Ascending aorta (tissue), 2 donors: Measurements from ENCODE around the gene FZD2. TPM values are rescaled to one million over a fixed set of nuclear protein-coding genes. Genes with fewer than 3 reads are reported as not detected.
A peak's percentile ranks its signal among the peaks of the same experiment; 100 is the strongest.

Experiments used
- DNase-seq, 2 donors: peaks; one replicate each; pipeline ENCODE4 v3.0.0-alpha.2; 2019; ENCODE audit warnings: low spot score in 2 of 2
- H3K27ac ChIP-seq, 2 donors: fragments of 200-600 bp; sonication (generic); one replicate each; pipeline ENCODE4 v1.5.1; 2016 to 2017; ENCODE audit warnings: mild to moderate bottlenecking in 1 of 2
- H3K27me3 ChIP-seq: fragments of 200-600 bp; sonication (generic); one replicate; pipeline ENCODE4 v1.5.1; 2017
- H3K36me3 ChIP-seq, 2 donors: fragments of 200-600 bp; sonication (generic); one replicate each; pipeline ENCODE4 v1.5.1; 2016
- H3K4me1 ChIP-seq, 2 donors: fragments of 200-600 bp; sonication (generic); one replicate each; pipeline ENCODE4 v1.5.1; 2016 to 2017; ENCODE audit warnings: mild to moderate bottlenecking in 1 of 2
- H3K4me3 ChIP-seq, 2 donors: fragments of 200-600 bp; sonication (generic); one replicate each; pipeline ENCODE4 v1.5.1; 2016 to 2017; ENCODE audit warnings: mild to moderate bottlenecking in 1 of 2
- H3K9me3 ChIP-seq, 2 donors: fragments of 200-600 bp; sonication (generic); one replicate each; pipeline ENCODE4 v1.5.1; 2016
- intact Hi-C: fragments of 100-400 bp; cut with DNase I; formaldehyde crosslinking; loops from one replicate; pipeline ENCODE4 v1.15.1; 2023
- total RNA-seq: library from RNA; depleted of rRNA; stranded (reverse); fragments of >200 nt; gene quantifications from one replicate; pipeline ENCODE4 v1.1.0, GENCODE V29; 2016
- TF ChIP-seq, protein P1 (sequence below), 3 experiments: fragments of 200-600 bp in 2 of 3; fragments of 450-650 bp in 1 of 3; sonication (generic) in 2 of 3; IDR thresholded peaks; one replicate each; pipeline ENCODE4 v1.5.1; 2016 to 2019; ENCODE audit warnings: antibody characterized with exemption in 3 of 3, mild to moderate bottlenecking in 1 of 3, moderate library complexity in 1 of 3

FZD2 gene
- total RNA-seq, 1 donor from 2014 or later, result 32.7 TPM

DNA sequence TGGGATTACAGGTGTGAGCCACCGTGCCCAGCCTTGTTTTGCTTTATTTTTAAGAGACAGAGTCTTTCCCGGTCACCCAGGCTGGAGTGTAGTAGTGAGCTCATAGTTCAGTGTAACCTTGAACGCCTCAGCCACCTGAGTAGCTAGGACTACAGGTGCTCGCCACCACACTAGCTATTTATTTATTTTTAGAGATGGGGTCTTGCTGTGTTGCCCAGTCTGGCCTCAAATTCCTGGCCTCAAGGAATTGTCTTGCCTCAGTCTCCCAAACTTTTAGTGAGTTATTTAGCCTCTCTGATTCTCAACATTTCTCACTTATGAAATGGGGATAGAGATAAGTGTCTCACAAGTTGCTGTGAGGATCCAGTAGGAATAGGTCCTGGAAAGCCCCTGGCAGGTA lies 21.7 kb downstream of the FZD2 start:
- Histone ChIP-seq H3K4me1 (peaks cover 0 to 3% of the 10 kb centered on the region in 2 donors), H3K27ac (no peak overlapping the region), H3K4me3 (no peak overlapping the region), H3K9me3 (no peaks in the 10 kb centered on the region), H3K27me3 (no peaks in the 10 kb centered on the region), H3K36me3 (no peaks in the 10 kb centered on the region)
- TF ChIP-seq, protein P1, sequence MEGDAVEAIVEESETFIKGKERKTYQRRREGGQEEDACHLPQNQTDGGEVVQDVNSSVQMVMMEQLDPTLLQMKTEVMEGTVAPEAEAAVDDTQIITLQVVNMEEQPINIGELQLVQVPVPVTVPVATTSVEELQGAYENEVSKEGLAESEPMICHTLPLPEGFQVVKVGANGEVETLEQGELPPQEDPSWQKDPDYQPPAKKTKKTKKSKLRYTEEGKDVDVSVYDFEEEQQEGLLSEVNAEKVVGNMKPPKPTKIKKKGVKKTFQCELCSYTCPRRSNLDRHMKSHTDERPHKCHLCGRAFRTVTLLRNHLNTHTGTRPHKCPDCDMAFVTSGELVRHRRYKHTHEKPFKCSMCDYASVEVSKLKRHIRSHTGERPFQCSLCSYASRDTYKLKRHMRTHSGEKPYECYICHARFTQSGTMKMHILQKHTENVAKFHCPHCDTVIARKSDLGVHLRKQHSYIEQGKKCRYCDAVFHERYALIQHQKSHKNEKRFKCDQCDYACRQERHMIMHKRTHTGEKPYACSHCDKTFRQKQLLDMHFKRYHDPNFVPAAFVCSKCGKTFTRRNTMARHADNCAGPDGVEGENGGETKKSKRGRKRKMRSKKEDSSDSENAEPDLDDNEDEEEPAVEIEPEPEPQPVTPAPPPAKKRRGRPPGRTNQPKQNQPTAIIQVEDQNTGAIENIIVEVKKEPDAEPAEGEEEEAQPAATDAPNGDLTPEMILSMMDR (IDR thresholded peaks at IDR 0.05), result no peak
- no peak for DNase-seq
- intact Hi-C loops, result no loop called here

DNA sequence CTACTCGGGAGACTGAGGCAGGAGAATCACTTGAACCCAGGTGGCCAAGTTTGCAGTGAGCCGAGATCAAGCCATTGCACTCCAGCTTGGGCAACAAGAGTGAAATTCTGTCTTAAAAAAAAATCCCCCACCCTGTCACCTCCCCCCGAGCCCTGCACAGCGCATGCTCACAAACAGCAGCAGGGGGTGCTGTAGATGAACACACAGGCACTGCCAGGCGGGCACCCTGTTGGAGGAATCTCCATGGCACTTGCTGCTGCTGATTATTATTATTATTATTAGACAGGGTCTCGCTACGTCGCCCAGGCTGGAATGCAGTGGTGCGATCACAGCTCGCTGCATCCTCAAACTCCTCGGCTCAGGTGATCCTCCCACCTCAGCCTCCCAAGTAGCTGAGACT lies 24.6 kb downstream of the FZD2 start:
- no peak for DNase-seq
- Histone ChIP-seq H3K27me3 (no peaks in the 10 kb centered on the region), H3K4me3 (no peak overlapping the region), H3K9me3 (no peaks in the 10 kb centered on the region), H3K36me3 (no peaks in the 10 kb centered on the region), H3K4me1 (peaks cover 4 to 13% of the 10 kb centered on the region in 2 donors), H3K27ac (no peak overlapping the region)
- TF ChIP-seq, protein P1 (IDR thresholded peaks at IDR 0.05), result peak in 2 of 3 experiments; percentile 12 to 34
- intact Hi-C loops, result loop anchor here (5.0 to 10.0 kb wide), 2 partner anchors 47 to 50 kb away; no protein-coding TSS in a partner anchor

DNA sequence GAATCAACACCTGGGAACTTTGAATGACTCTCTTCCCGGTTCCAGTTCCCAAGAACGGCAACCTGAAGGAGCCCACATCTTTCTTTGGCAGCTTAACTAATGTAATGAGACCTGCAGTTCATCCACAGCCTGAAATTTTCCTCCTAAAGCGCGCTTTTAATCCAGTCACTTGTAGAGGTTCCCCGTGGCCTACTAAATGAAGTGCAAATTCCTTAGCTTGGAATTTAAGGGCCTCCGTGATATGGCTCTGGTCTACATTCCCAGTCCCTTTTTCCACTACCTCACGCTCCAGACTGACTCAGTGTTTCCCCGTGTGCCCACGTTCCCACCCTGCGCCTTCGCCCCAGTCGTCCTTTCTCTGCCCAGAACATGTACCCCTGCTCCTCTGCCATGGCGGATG lies 27.2 kb downstream of the FZD2 start:
- intact Hi-C loops, result loop anchor here (1.0 to 10.0 kb wide), 3 partner anchors 15 to 50 kb away; no protein-coding TSS in a partner anchor
- H3K4me1 ChIP-seq, result peaks cover 6 to 25% of the 10 kb centered on the region in 2 donors
- DNase-seq, result peak in 1 of 2 donors; percentile 88

DNA sequence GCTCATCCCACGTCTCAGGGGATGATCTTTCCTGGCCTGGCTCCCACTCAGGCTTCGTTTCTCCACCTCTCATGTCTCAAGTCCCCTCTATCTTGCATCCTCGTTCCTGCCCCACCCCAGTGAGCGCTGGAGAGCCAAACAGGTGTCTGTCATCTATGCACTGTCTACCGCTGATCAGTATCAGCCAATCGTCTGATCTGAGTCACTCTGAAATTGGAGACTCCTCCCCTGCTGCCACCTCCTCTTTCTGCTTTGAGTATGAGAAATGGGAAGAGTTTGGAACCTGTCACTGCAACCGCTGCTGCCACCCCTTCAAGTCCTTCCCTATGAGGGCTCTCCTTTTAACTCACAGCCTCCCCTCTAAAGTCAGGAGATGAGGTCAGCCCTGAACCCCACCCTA lies 28.0 kb downstream of the FZD2 start:
- TF ChIP-seq, protein P1 (IDR thresholded peaks at IDR 0.05), result no peak
- Histone ChIP-seq H3K36me3 (no peaks in the 10 kb centered on the region), H3K27me3 (no peaks in the 10 kb centered on the region), H3K4me1 (peaks cover 6 to 25% of the 10 kb centered on the region in 2 donors), H3K27ac (peak overlapping the region; percentile 77 to 86), H3K9me3 (no peaks in the 10 kb centered on the region), H3K4me3 (no peak overlapping the region)
- intact Hi-C loops, result loop anchor here (10.0 kb wide), 1 partner anchor 51 kb away; no protein-coding TSS in a partner anchor
- DNase-seq, result no peak

More for the DNA sequence above, 27.2 kb downstream of the FZD2 start:
- TF ChIP-seq, protein P1 (IDR thresholded peaks at IDR 0.05), result no peak
- H3K9me3 ChIP-seq, result no peaks in the 10 kb centered on the region
- no peaks in the 10 kb centered on the region for H3K27me3 ChIP-seq
- no peaks in the 10 kb centered on the region for H3K36me3 ChIP-seq
- no peak overlapping the region for H3K4me3 ChIP-seq
- H3K27ac ChIP-seq, result peak overlapping the region; percentile 77 to 86

DNA sequence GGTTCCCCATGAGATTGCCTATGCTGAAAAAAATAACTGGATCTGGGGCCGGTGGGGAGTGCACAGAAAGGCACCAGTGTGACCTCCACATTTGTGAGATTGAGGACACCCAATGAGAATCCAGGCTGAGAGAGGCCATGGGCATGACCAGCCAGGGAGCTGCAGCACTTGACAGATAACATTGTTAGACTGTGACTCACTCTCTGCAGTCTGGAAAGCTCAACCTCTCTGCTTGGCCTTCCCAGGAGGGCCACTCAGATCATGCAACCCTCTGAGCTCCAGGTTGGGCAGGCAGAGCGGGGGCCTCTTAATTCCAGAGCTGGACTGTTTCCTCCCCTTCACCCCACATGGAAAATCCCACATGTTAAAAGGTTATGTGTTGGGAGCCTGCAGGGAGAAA lies 30.1 kb downstream of the FZD2 start:
- no peaks in the 10 kb centered on the region for H3K9me3 ChIP-seq
- TF ChIP-seq, protein P1 (IDR thresholded peaks at IDR 0.05), result no peak
- no peaks in the 10 kb centered on the region for H3K27me3 ChIP-seq
- H3K27ac ChIP-seq, result peak overlapping the region; percentile 86 to 94
- intact Hi-C loops, result loop anchor here (2.0 to 10.0 kb wide), 2 partner anchors 31 to 53 kb away; partner anchors contain the start of gene FZD2
- H3K4me1 ChIP-seq, result peaks cover 6 to 25% of the 10 kb centered on the region in 2 donors
- H3K4me3 ChIP-seq, result no peak overlapping the region
- no peaks in the 10 kb centered on the region for H3K36me3 ChIP-seq
- peak; percentile 64 to 90 for DNase-seq
